PC-9 (cell line): ENCODE results near the gene ARPC4.

Source experiments
- EZH2 ChIP-seq: fragments of 200-600 bp; sonication (generic); IDR thresholded peaks from 2 replicates; pipeline ENCODE4 v1.8.0; 2017; ENCODE audit warnings: antibody characterized with exemption, low read depth
- TF ChIP-seq, protein P1 (sequence below): fragments of 200-600 bp; sonication (generic); conservative IDR thresholded peaks from 2 replicates; pipeline ENCODE4 v1.6.1; 2017; ENCODE audit warnings: mixed run types, antibody characterized with exemption, mild to moderate bottlenecking, moderate library complexity

DNA sequence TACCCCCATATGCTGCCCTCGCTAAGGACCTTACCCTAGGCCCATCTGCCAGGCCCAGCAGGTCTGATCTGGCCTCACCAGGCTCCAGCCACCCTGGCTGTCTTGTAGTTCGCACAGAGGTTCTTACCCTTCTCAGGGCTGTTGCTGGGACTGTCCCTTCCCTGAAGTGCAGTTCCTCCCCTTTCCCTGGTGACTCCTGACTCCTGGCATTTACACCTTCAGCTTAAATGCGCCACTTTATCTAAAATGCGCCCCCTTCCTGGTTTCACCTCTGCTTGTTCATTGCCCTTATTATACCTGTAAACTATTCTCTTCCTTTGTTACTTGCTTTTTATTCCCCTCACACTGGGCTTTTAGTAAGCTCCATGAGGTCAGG is 16.3 kb downstream of the ARPC4 start:
- TF ChIP-seq, protein P1, sequence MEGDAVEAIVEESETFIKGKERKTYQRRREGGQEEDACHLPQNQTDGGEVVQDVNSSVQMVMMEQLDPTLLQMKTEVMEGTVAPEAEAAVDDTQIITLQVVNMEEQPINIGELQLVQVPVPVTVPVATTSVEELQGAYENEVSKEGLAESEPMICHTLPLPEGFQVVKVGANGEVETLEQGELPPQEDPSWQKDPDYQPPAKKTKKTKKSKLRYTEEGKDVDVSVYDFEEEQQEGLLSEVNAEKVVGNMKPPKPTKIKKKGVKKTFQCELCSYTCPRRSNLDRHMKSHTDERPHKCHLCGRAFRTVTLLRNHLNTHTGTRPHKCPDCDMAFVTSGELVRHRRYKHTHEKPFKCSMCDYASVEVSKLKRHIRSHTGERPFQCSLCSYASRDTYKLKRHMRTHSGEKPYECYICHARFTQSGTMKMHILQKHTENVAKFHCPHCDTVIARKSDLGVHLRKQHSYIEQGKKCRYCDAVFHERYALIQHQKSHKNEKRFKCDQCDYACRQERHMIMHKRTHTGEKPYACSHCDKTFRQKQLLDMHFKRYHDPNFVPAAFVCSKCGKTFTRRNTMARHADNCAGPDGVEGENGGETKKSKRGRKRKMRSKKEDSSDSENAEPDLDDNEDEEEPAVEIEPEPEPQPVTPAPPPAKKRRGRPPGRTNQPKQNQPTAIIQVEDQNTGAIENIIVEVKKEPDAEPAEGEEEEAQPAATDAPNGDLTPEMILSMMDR: no peak
- TF ChIP-seq EZH2: no peak
